HL-60/S4 treated with phorbol 12-myristate 13-acetate at 8.2 ng/mL for 4 days and 3 days (cell line): Measurements from ENCODE around the gene TLE1.

Source experiments
- in situ Hi-C: fragments of 300-500 bp; cut with MboI; formaldehyde crosslinking; loops from 2 replicates; pipeline ENCODE4 v1.15.0; 2022; ENCODE audit warnings: low sequenced_read_pairs

The TLE1 gene

DNA sequence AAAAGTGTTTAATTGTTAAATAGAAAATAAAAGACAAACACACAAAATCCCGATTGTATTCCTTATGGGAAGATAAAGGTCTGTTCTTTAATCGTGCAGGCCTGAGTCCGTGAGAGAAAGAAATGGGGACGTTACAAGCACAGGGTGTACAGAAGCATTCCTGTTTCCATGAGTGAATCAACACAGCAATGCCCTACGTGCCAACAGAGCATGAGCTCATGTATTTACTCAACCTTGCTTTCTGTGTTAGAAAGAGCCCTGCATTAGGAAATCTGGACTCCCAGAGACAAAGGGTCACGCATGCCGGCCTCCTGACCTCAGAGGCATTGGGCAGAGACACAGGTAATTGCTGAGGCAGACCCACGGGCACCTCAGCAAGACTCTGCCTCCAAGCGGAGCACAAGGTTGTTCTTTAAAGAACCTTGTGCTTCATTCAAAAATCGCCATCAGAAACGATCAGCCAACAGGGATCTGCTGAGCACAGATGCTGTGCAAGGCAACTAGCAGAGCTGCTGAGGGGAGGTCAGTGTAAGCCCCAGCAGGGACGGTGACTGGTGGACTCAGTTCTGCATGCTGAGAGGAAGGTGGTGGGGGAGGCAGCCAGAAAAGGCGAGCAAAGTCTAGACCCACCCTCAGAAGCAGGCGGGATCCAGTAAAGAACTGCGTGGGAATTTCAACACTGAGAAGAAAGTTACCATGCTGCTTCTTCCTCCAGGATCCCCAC lies 101.0 kb downstream of the TLE1 start:
- in situ Hi-C loops, result loop anchor here (25.0 kb wide), 1 partner anchor 101 kb away; no protein-coding TSS in a partner anchor

DNA sequence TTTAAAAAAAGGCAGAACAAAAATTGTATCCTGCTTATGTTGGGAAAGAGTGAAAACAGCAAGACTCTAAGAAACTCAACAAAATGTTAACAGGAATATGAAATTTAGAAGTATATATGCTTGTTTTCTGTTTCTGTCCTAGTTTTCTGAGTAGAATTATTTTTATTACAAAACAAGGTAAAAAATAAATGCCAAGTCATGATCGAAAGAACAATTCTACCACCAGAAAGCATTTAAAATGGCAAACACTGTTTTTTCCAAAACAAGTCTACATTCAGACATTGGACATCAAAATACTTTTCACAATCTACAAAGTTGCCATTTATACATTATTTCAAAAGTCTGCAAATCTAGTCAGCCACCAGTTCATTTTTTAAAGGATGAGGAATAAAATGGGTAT lies 102.6 kb downstream of the TLE1 start:
- in situ Hi-C loops, result loop anchor here (25.0 kb wide), 1 partner anchor 99 kb away; no protein-coding TSS in a partner anchor

DNA sequence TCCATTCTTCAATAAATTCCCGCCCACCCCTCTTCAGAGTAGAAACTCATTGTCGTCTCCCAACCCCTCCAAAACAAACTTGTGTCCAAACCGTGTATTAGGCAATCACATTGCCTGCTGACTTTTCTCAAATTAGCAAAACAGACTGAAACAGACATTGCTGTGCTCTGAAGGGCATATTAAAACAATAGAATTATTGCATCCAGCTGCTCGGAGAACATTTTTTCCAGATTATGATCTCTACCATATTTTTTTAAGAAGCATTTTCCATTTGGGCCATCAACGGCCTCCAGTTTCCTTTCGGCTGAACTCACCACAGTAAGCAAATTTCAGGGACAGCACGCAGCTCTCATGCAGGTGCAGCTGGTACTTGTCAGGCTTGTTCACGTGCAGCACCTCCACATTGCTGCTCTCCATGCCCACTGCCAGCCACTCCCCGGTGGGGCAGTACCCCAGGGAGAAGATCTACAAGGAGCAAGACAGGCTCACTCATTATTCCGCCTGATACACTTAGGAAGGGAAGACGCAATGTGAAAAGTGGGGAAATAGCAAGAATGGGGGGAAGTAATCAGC lies 104.1 kb downstream of the TLE1 start:
- in situ Hi-C loops, result loop anchor here (25.0 kb wide), 1 partner anchor 98 kb away; no protein-coding TSS in a partner anchor

DNA sequence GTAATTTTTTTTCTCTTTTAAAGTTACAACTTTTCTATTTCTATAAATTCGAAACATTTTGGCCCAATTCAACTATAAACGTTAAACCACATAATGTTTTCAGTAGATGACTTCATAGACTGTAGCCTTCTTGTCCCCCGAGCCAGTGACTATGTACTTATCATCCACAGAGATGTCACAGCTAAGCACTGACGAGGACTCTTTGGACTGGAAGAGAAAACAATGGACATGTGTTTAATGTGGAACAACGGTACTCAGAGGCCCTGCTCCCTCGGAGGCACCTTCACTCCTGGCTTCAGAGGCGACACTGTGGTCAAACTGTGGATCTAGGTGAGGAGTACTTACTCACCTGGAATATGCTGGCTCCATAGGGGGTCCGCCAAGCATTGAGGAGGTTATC lies 105.2 kb downstream of the TLE1 start:
- in situ Hi-C loops, result loop anchor here (25.0 kb wide), 1 partner anchor 97 kb away; no protein-coding TSS in a partner anchor

DNA sequence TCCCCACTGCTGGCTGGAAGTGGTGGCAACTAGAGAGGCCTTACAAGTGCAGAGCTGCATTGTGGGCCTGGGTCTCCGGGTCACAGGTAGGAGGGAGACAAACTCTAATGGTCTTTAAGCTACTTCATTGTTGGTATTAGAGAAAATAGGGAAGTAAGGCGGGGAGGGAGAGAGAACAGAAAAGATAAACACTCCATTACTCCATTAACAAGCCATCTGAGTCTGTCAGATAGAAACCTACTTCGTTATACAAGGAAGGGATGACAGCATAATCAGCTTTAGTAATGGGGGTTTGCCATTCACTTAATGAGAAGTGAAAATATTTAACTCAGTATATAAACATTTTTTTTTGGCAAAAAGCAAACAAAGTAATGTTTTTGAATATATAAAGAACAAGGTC lies 107.4 kb downstream of the TLE1 start:
- in situ Hi-C loops, result loop anchor here (25.0 kb wide), 1 partner anchor 95 kb away; no protein-coding TSS in a partner anchor

DNA sequence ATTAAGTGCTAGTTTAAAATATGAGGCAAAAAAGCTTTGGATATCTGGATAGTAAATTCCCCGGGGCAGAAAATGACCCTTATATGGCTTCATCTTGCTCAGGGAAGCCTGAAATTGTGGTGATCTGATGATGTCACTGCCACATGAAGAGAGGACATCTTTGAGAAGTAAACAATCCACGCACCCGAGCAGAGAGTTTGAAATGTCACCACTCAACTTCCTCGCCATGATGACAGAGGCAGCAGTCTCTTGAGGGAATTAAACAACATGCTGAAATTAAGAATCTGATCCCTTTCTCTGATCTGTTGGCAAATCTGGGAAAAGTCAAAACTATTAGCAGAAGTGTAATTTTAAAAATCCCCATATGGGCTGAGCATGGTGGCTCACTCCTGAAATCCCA lies 110.0 kb downstream of the TLE1 start:
- in situ Hi-C loops, result loop anchor here (25.0 kb wide), 1 partner anchor 92 kb away; no protein-coding TSS in a partner anchor

DNA sequence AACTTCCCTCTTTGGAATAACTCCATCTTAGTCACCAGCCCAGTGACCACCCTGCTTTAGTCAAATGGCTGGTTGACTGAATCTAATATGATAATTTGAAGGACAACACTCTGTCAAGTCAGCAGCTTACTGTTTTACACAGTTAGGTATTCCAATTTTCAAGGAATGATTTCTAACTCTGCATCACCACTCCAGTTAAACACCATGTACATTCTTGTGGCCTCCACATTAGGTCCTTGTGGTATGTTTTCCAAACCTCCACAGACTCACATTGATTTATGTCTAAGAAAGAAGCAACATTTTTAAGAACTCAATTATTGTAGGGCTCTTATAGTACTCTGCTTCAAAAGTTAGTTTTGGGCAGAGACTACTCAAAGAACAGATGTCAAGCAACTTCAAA lies 110.7 kb downstream of the TLE1 start:
- in situ Hi-C loops, result loop anchor here (25.0 kb wide), 1 partner anchor 91 kb away; no protein-coding TSS in a partner anchor

DNA sequence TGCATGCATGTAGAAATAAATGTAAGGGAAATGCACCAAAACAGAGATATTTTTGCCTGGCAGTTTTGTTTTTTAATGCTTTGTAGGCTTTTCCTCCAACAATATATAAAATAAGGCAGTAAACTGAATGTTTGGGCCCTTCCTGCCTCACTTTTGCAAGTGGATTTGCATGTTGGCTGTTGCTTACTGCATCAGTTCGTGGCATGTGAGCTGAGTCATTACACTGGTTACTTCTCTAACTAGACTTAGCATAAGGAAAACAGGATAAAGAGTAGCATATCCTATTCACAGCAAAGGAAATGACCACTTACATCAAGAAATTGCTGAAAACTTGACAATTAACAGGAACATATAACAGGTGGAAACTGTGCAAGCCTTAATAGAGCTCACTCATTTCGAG lies 113.4 kb downstream of the TLE1 start:
- in situ Hi-C loops, result loop anchor here (25.0 kb wide), 1 partner anchor 89 kb away; no protein-coding TSS in a partner anchor

DNA sequence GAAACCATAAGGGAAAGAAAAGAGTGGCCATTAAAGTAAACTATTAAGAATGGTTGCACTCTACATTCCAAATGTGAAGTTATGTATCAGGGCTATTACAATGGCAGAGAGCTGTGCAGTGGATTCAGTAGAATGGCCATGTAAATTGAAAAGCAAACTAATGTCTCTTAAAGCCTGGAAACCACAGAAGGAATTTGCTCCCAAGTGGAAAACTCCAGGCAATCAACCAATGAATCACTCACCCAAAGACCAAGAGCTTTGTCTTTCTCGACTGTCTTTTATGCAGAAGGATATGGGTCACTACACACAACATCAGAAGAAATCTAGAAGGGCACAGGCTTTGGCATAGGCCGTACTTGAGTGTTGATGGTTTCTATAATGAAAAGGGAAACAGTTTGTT lies 114.9 kb downstream of the TLE1 start:
- in situ Hi-C loops, result no loop called here

DNA sequence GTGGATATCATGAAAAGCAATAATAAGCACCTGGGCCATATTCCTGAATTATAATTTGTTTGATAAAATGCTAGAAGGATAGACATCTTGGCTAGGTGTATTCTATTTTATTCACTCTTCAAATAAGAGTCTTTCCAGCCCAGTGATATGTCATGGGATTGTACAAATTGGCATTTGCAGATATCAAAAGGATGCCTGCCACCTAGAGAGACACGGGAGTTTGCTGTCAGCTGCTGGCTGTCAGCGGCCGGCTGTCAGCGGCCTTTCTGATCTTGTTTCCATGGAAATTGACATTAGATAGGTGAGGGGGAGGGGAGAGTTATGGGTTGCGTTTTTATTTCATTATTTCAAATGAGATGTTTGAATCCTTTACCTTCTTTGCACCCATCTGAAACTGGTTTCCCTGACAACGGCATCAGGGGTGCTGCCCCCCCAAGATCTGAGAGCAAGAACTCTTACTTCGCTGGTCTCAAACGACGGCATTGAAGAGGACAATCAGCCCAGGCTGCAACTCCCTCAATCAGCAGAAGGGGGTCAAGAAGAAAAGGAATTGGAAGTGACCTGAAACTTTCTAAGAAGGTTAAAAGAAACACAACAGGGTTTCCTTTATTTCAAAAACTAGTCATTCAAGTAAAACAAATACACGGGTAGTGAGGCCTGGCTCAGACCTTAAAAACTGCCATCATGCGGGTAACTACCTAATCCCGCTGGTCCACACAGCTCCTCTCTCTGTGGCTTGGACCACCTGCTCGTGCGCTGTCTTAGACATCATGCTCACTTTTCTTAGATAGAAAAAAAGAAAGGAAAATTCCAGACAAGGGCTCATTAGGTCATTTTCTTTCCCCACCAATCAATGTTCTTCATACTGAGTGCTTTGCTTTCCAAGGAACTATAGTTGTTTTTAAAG lies 115.7 kb downstream of the TLE1 start:
- in situ Hi-C loops, result no loop called here

DNA sequence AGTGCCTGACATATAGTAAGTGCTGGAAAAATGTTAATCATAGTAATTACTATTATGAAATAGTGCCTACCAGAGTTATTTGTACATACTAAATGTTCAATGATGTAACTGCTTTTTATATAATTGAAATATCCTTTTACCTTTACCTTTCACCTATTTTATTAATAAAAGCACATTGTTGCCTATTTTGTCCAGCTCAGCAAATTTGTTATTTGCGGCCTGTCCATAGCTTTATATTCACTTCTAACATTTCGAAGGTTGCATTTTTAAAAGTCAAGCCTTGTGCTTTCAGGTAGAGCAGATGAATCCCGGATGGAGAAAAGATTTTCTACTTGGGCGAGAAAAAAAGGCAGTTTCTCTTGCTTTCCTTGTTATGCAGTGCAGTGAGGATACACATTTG lies 119.3 kb downstream of the TLE1 start:
- in situ Hi-C loops, result no loop called here

DNA sequence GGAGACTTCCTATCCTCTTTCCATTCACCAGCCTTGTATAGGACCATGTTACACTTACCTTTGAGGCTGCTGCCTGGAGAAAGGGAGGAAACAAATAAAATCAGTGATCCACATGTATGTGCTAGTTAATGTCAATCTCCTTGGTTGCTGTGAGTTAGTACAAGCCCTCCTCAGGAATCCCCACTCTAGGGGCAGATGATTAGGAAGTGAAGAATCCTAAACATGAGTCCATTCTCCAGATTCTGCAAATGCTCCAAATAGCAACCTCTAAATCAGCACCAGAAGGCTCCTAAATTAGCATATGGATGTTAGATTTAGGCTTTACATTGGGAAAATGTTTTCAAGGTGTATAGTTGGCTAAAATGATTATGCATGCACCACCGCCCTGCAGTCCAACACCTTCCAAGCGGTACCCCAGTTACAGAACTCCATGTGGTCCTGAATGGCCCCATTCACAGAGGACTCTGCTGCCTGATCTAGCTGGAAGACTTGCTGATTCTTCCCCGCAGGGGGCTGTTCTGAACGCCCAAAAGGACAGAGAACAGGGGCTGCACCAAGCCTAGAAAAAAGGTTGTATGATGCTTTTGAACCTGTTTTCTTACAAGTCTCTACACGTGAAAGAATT lies 123.2 kb downstream of the TLE1 start:
- in situ Hi-C loops, result no loop called here

DNA sequence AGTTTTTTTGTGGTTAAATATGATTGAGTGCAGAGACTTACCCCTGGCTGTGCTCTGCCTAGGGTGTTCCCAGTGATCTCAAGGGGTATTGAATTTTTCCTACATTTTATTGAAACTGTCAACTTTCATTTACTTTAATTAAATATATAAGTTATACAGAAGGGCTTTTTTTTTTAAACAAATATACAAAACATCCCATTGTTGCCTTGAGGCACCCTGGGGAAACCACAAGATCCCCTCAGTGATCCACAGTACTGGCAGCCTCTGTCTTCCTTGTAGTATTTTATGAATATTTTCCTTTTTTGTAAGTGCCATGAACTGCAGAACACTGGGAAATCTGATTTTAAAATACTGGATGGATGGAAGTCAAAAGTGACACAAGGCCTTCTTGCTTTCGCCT lies 123.7 kb downstream of the TLE1 start:
- in situ Hi-C loops, result no loop called here

DNA sequence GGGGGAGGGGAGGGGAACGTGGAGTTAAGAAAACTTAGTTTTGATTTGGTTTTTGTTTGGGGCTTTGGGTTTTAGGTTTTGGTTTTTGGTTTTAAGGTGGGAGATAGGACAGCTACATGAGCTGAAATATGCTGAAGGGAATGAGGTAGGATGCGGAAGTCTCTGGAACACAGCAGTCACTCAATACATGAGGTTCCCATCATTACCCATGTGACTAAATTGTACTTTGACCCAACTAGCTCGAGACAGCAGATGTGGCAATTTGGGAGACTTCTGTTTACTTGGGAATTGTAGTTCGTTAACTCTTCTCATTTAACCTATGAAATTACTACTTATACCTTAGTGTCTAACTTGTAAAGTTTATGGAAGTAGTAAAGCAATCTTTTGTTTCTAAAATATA lies 124.2 kb downstream of the TLE1 start:
- in situ Hi-C loops, result no loop called here

DNA sequence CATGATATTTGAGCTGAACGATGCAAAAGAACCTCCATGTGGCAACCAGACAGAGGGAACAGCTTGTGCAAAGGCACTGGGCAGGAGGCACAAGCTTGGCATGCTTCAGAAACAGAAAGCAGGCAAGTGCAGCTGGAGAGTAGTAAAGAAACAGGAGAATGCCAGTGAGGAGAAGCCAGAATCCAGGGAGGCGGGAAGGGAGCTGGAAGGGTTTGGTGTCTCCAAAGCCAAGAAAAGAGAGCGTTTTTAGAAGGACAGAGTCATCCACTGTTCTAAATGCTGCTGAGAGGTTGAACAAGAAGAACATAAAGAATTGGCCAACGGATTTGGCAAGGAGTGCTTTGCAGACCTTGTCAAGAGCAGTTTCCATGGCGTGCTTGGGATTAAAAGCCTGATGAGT lies 124.7 kb downstream of the TLE1 start:
- in situ Hi-C loops, result no loop called here

DNA sequence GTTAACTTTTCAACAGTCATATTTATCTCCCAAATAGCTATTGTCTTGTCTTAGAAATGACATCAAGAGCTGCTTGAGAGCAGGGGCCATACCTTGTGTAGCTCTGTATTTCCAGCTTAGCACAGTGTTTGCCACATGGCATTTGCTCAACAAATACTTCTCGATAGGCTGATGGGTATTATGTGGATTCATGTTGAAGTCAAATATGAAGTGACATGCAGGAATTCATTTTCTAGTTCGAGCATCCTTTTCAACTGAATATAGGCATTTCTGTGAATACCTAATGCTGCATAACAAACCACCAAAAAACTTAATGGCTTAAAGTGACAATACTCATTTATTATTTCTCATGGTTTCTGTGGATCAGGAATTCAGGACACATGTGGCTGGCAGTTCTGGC lies 125.6 kb downstream of the TLE1 start:
- in situ Hi-C loops, result no loop called here

DNA sequence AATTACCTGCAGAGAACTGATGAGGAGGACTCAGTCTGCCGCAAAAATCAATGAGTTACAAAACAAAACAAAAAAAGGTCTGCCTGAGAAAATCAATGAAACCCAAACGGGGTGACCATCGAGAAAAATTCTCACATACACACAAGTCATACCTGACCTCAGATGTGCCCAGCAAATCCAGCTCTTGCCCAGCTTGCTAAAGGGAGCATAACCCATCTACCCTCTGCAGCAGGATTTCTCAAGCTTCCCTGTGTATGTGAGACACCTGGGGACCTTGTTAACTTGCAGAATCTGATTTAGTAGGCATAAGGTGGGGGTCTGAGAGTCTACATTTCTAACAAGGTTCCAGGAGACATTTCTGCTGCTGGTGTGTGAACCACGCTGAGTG lies 126.3 kb downstream of the TLE1 start:
- in situ Hi-C loops, result no loop called here

DNA sequence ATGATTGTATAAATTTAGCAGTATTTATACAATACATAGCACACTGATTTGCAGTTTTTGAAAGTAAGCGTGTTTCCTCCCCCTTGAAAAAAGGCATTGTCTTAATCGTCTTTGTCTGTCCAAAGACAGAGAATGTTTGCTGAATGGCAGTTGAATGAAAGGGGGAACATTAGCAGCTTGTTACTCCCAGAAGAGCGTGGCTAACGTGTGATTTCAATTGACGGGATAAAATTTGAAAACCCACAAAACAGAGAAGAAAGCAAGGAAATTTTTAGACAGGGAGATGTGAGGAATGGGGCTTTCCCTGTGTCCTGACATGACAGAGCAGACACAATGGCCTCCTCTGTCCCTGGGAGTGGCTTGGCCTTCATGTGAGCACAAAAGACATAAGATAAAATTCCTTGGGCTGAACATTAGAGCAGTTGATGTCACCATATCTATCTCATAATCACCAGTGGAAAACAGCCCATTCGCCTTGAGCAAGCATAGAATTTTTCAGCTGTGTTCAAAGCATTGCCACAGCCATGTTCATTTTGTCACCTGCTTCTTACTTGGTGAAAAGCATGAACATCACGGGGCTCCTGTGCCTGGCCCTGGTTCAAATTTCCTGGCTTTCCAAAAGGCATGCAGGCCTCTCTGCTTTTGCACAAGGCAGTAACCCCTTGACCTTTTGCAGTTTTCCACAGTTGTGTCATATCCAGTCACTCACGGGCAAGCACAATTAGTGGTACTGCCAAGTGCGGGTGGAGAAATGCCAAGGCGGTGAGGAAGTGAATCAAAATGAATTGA lies 126.9 kb downstream of the TLE1 start:
- in situ Hi-C loops, result no loop called here

DNA sequence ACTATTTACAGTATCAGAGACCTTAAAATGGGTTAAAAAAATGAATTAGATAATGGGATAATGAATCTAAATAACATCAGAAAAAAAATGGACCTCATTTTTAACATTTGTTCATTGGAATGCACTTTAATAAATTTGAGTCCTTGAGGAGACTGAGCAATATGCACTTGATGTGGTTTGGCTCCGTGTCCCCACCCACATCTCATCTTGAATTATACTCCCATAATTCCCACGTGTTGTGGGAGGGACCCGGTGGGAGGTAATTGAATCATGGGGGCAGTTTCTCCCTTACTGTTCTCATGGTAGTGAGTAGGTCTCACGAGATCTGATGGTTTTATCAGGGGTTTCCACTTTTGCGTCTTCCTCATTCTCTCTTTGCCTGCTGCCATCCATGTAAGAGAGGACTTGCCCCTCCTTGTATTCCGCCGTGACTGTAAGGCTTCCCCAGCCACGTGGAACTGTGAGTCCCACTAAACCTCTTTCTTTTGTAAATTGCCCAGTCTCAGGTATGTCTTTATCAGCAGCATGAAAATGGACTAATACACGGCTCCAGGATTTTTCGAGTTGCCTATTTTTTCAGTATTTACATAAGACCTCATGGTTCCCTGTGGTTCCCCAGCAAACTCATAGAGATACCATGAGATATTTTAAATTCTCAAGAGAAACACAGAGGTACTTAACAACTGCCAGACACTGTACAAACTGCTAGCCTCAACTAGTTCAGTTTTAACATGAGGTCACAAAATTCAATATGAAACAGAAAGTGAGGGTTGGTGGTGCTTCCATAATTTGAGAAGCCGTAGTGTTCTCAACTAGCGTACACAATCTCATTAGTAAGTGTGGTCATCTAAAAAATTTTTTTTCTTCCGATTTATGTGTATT lies 128.3 kb downstream of the TLE1 start:
- in situ Hi-C loops, result no loop called here
